SK-N-MC (cell line): ENCODE results near the gene TXNL4A.

ENCODE experiments used
- EZH2 ChIP-seq: fragments of 200-600 bp; sonication (generic); IDR thresholded peaks from one replicate; pipeline ENCODE4 v1.6.1; 2017; ENCODE audit warnings: antibody characterized with exemption
- FOXP2 ChIP-seq: optimal IDR thresholded peaks from 2 replicates; pipeline ENCODE3; 2011; ENCODE audit warnings: mild to moderate bottlenecking, moderate library complexity; ENCODE audit not compliant: insufficient read depth; ENCODE audit errors: extremely low read length, control extremely low read depth
- POLR2AphosphoS5 ChIP-seq: IDR thresholded peaks from 2 replicates; pipeline ENCODE4 v1.6.1; 2012; ENCODE audit warnings: mild to moderate bottlenecking, low read depth, low read length, borderline replicate concordance

DNA sequence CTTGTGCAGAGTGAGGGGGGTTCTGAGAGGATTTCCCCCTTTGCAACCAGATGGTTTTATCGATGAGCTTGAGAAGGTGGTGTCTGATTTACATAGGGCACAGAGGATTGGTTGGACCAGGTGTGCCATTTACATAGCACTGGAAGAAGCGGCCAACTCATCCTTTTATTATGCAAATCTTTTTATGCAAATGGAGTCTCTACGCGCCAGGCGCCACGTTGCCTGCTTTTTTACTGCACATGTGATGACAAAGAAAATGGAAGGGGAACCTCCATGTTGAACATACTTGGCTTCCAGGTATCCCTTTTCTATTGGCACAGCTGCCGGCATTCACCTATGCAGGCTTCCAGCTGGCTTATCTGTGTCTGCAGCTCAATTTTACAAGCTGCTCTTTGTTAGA, 18.4 kb upstream of the TXNL4A start:
- no peak for TF ChIP-seq EZH2
- TF ChIP-seq POLR2AphosphoS5, result no peak
- no peak for TF ChIP-seq FOXP2
